GM21529 (cell line): Measurements from ENCODE around the gene CTRB2.
A peak's percentile ranks its signal among the peaks of the same experiment; 100 is the strongest.
"Not testable (repeated sequence)": the region's sequence is repeated elsewhere in the genome, so short reads cannot be mapped to it uniquely, and the experiment has no call there.

Experiments used
- ATAC-seq: cut with Tn5 transposase; IDR thresholded peaks from one replicate; pipeline ENCODE4 v1.9.1; 2021; ENCODE audit not compliant: unreplicated experiment

CTRB2 gene

DNA sequence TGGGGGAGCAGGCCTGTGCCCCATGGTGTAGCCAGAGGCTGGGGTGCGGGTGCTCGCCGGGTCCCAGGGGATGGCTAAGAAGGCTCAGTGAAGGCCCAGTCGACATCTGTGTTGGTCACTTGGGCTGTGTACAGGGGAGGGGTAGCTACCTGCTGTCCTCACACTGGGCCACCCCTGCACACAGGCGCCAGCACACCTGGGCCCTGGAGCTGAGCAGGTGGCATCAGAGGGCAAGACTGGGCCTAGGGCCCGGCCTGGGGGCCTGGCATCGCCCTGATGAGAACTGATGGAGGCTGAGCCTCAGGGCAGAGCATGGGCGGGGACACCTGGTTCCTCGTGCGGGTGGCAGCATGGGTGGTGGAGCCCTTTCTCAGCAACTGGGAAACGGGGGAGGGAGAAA, 870 bp upstream of the CTRB2 start:
- no peak for ATAC-seq

GRCh38 chr16:75205961-75206748, 806 bp downstream of the CTRB2 start:
- ATAC-seq: peak; percentile 30

- not testable (repeated sequence) for ATAC-seq
Observed at GRCh38 chr16:75205438-75205837, 1.5 kb downstream of the CTRB2 start.

GRCh38 chr16:75204905-75205304, 2.1 kb downstream of the CTRB2 start:
- not testable (repeated sequence) for ATAC-seq

DNA sequence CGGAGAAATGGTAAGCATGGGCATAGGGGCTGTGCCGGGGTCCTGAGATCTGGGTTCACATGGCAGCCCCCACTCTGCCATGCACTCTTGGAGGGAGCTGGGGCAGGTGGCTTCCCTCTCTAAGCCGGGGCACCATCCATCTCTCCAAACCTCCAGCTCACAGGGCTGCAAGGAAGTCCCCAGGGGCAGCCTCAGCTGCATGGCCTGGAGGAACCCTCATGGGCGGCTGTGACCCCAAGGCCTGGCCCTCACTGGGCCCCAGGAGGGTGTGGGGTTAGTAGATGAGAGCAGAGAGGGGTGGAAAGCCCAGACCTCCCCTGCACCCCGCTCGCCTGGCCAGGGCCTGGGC, 2.6 kb downstream of the CTRB2 start:
- no peak for ATAC-seq

GRCh38 chr16:75203667-75204409, 3.1 kb downstream of the CTRB2 start:
- no peak for ATAC-seq

- no peak for ATAC-seq
Observed at GRCh38 chr16:75203096-75203495, 3.9 kb downstream of the CTRB2 start.

DNA sequence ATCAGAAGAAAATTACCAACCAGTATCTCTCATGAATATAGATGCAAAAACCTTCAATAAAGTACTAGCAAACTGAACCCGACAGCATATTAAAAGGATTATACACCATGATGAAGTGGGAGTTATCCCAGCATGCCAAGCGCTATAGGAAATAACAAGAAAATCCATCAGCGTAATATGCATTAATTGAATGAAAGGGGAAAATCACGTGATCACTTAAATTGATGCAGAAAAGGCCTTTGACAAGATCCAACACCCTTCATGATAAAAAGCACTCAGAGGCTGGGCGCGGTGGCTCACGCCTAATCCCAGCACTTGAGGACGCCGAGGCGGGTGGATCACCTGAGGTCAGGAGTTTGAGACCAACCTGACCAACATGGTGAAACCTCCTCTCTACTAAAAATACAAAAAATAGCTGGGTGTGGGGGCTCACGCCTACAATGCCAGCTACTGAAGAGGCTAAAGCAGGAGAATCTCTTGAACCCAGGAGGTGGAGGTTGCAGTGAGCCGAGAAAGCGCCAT, 4.8 kb downstream of the CTRB2 start:
- no peak for ATAC-seq

- ATAC-seq: no peak
Observed at GRCh38 chr16:75198135-75198600, 8.8 kb downstream of the CTRB2 start.

DNA sequence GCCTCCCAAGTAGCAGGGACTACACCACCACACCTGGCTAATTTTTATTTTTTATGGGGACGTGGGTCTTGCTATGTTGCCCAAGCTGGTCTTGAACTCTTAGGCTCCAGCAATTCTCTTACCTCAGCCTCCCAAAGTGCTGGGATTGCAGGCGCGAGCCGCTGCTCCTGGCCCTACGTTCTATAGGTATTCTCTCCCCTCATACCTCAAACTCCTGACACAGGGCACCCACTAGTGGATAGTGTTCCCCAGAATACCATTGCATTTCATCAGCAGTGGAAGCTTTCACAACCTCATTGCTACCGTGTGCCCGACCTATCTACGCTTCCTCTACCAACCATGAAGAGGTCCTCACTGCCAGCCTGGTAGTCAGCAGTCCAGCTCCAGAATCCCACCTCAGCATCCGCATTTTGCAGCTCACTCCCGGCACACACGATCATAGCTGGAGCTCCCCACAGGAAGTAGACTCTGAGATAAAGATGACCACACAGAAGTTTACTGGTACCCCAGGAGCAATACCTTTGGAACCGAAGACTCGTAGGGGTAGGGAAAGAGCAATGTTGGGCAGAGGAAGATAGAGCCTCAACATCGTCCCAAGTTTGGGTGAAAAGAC, 9.3 kb downstream of the CTRB2 start:
- ATAC-seq: no peak

DNA sequence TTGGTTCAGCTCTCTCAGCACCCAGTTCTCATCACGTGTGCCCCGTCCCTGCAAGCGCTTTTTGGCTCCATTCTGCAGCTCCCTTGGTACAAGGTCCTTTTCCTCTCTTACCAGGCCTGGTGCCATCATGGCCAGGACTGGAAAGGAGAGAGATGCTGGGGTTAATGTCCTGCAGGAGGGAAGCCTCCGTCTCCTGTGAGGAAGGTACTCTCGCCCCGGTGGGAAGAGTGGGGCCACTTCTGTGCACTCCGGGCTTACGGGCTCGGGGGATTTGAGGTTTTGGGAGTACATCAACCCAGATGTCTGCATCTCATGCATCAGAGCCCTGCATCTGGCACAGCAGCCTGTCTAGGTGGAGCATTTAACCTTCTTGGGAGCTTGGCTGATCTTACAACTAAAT, 10.1 kb downstream of the CTRB2 start:
- no peak for ATAC-seq

- ATAC-seq: no peak
Observed at GRCh38 chr16:75195811-75196790, 10.9 kb downstream of the CTRB2 start.

- ATAC-seq: no peak
Observed at GRCh38 chr16:75193730-75194444, 13.1 kb downstream of the CTRB2 start.

- no peak for ATAC-seq
Observed at GRCh38 chr16:75193265-75193650, 13.7 kb downstream of the CTRB2 start.

DNA sequence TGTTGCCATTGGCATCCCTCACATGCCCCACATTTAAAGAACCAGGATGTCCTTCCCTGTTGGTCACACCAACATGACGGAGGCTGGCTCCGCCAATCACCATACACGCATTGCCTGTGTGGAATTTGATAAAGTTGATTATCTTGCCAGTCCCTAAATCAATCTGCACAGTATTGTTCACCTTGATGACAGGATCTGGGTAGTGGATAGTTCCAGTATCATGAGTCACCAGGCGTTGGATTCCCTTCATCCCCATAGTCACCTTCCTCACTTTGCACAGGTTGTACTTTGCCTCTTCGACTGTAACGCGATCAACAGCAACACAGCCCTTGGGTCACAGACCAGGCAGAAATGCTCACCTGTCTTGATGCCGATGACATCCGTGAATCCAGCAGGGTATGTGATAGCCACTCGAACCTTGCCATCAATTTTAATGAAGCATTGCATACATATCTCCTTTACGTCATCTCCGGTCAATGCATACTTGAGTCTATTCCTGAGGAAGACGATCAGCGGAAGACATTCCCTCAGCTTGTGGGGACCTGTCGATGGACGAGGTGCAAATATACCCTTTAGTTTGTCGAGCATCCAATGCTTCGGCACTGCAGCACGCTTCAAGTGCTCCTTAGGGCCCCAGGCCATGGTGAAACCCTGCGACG, 14.2 kb downstream of the CTRB2 start:
- ATAC-seq: no peak

- ATAC-seq: no peak
Observed at GRCh38 chr16:75189638-75190245, 17.2 kb downstream of the CTRB2 start.

DNA sequence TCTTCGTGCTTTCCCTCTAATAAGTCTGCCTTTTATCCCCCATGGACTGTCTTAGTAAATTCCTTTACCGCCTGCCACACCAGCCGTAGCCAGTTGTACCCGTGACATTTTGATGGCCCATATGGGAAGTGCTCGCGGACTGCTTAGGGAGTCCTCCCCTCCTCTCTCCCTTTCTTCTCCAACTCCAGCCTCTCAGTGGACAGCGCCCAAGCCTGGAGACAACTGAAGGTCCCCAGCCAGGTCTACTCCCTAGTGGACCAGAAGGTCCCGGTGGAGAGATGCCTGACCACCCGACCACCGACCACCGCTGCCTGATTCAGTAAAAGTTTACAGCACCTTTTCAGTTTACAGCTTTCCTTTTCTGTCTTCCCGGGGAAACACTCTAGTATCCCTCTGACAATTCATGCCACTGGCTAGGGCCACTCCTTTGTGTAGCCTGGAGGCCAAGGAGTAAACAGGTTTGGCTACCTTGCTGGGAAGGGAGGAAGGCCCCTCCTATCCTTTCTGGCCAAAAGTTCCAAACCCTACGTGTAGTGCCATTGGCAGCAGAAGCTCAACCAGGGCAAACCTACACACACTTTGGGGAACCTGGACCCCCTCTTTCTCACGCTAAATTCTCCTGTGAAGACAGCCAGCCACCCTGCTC, 18.0 kb downstream of the CTRB2 start:
- ATAC-seq: no peak

GRCh38 chr16:75181630-75182029, 25.3 kb downstream of the CTRB2 start:
- ATAC-seq: no peak
